ENCODE measurements around the gene MPPED2.

Gene MPPED2

GRCh38 chr11:30487200-30487898 is 98.8 kb downstream of the MPPED2 start:
- DNase-seq (ENCODE audit: low read depth) = no peak

GRCh38 chr11:30485756-30486155 is 100.4 kb downstream of the MPPED2 start:
- no peak for DNase-seq (ENCODE audit: low read depth)

DNA sequence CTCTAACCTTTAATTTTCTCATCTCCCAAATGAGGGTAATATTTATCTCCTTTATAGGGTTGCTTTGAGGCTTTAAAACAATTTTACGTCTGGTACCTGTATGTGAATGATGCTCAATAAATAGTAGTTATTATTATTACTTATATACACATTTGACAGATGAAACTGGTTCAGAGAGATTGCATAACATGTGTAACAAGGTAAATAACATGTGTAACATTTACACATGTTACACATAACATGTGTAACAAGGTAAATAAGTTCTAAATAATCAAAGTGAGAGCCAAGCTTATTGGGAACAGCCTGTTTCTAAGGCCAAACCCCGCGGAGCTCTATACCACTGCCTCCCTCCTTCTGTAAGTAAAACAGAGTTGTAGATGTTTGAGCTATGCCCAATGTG is 100.9 kb downstream of the MPPED2 start:
- DNase-seq (ENCODE audit: low read depth) = no peak

DNA sequence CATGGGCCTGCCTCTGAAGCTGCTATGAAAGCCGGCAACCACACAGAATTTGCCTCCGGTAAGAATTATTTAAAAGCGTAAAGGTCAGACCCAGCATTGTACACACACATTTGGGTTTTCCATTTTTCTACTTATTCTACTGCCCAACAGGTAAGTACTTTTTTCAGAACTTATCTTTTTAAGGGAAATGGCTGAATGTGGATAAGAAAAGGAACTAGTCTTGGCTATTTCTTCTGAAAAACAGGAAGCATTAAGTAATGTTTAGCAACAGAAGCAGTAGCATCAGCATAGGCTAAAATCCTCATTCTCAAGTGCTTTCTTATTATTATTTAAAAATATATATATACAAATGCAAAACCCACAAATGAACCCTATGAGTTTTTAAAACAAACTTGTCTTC is 103.1 kb downstream of the MPPED2 start:
- DNase-seq (ENCODE audit: low read depth) = no peak

- no peak for DNase-seq (ENCODE audit: low read depth)
Observed at GRCh38 chr11:30481796-30482195, 104.4 kb downstream of the MPPED2 start.

DNA sequence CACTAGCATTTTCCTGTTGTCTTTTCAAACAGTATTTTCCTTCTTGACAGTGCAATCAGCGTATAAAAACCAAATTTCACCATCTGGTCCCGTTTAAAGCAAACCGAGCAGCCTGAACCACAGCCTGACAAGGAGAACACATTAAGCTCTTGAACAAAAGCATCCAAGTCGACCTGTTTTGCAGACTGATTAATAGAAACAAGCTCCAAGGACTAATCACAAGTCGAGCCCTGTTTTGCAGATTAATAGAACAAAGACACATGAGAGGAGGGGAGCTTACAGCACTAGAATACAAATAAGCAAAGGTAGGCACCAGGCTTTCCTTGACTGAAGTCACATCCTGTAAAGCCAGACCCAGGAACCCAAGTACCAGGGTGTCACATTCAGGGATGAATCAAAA is 104.8 kb downstream of the MPPED2 start:
- no peak for DNase-seq (ENCODE audit: low read depth)

- no peak for DNase-seq (ENCODE audit: low read depth)
Observed at GRCh38 chr11:30479899-30480298, 106.3 kb downstream of the MPPED2 start.

DNA sequence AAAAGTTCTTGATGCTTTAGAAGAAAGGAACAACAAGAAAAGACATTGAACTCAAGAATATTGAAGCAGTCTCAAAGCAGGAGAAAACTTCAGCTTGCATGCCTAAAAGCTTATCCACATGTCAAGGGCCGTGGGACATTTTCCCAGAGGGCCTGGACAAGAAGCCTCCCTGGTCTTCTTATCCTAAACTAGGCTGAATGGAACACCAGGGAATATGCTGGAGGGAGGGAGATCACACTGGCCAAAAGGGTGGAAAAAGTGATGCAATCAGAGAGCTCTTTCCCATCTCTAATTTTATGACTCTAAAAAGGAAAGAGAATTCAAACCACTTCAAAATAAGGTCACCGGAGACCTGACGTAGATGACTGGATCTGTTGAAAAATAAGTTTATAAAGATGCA is 107.2 kb downstream of the MPPED2 start:
- no peak for DNase-seq (ENCODE audit: low read depth)

GRCh38 chr11:30477061-30477460 is 109.1 kb downstream of the MPPED2 start:
- no peak for DNase-seq (ENCODE audit: low read depth)

GRCh38 chr11:30474151-30474954 is 111.8 kb downstream of the MPPED2 start:
- no peak for DNase-seq (ENCODE audit: low read depth)

GRCh38 chr11:30471244-30471643 is 114.9 kb downstream of the MPPED2 start:
- no peak for DNase-seq (ENCODE audit: low read depth)

- no peak for DNase-seq (ENCODE audit: low read depth)
Observed at GRCh38 chr11:30468881-30469280, 117.3 kb downstream of the MPPED2 start.

GRCh38 chr11:30467176-30467575 is 119.0 kb downstream of the MPPED2 start:
- DNase-seq (ENCODE audit: low read depth) = no peak

DNA sequence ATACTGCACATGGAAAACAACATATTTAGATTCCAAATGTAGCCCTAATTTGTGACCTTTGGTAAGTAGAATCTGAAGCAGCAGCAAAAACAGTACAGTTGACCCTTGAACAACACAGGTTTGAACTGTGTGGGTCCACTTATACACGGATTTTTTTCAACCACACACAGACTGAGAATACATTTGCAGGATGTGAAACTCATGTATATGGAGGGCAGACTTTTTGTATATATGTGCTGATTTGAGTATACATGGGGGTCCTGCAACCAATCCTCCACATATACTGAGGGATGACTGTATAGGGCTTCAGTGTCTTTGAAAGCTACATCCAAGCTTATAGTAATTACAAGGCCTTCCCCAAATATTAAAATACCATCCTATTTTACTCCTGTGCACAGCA is 120.5 kb downstream of the MPPED2 start:
- DNase-seq (ENCODE audit: low read depth) = no peak

- no peak for DNase-seq (ENCODE audit: low read depth)
Observed at GRCh38 chr11:30465192-30465591, 121.0 kb downstream of the MPPED2 start.

- no peak for DNase-seq (ENCODE audit: low read depth)
Observed at GRCh38 chr11:30463266-30463665, 122.9 kb downstream of the MPPED2 start.

DNA sequence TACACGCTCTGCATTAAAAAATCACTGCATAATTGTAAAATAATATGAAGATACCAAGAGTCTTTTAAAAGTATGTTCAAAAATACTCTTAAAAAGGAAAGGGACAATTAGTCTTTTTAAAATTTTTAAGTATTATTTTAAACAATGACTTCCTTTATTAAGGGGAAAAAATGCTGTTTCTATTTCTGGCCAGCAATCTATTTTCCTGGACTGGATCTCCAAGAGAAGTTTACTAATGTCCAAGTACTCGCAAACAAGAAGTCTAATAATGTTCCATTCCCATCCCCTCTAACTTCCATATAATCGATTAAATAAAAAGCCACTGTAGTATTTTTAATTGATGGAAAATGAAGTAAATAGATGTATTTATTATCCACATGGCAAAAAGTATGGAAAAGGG is 123.7 kb downstream of the MPPED2 start:
- DNase-seq (ENCODE audit: low read depth) = no peak

GRCh38 chr11:30459821-30460220 is 126.3 kb downstream of the MPPED2 start:
- DNase-seq (ENCODE audit: low read depth) = no peak

DNA sequence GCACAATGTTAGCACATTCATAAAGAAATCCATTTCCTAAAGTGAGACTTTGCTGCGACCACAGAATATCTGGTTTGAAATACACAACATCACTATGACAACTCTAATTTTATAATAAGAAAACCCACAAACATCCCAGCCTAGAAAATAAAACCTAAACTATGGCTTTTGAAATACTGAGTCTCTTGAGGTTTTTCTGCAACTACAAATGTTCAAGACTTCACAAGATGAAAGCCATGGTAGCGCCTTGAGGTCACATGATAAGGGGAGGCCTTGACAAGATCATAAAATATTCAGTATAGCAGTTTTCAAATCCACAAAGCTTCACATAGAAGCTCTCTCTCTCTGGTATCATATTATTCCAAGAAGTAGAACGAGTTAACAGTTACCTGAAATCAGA is 126.8 kb downstream of the MPPED2 start:
- DNase-seq (ENCODE audit: low read depth) = no peak

DNA sequence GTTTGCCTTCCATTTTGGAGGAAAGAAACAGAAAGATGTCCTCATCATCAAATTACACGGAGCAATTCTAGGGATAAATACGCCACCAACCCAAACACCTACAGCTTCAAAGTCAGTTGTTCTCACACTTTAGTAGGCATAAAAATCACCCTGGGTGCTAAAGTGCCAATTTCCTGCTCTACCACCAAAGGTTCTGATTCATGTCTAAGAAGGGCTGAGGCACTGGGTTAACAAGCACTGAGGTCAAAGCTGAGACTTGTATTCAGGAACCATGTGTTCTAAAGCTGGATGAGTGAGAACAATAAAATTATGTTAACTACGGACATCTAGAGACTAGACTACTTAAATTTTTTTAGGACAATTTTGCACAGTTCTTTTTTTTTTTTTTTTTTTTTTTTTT is 127.6 kb downstream of the MPPED2 start:
- no peak for DNase-seq (ENCODE audit: low read depth)

GRCh38 chr11:30457087-30457486 is 129.1 kb downstream of the MPPED2 start:
- DNase-seq (ENCODE audit: low read depth) = no peak

GRCh38 chr11:30455025-30455424 is 131.1 kb downstream of the MPPED2 start:
- no peak for DNase-seq (ENCODE audit: low read depth)

- DNase-seq (ENCODE audit: low read depth) = no peak
Observed at GRCh38 chr11:30454541-30454940, 131.6 kb downstream of the MPPED2 start.

DNA sequence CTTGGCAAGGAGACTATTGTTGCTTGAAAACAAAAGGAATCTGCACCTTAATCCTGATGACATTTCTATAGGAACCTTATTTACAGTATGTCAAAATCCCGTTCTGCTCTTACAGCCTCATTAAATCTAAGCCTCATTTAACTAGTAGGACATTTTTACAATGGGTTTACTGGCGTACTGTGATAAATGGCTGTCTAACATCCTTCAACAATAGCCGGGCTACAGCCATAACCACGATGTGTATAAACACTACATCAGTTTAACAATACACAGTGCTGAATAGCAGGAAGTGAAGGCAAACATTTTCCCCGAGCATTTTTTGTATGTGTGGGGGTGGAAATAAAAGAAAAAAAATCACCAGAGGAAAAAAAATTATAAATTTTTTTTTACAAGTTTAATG is 132.0 kb downstream of the MPPED2 start:
- DNase-seq (ENCODE audit: low read depth) = no peak
